ENCODE measurements around the gene CNOT8.

CNOT8 gene

DNA sequence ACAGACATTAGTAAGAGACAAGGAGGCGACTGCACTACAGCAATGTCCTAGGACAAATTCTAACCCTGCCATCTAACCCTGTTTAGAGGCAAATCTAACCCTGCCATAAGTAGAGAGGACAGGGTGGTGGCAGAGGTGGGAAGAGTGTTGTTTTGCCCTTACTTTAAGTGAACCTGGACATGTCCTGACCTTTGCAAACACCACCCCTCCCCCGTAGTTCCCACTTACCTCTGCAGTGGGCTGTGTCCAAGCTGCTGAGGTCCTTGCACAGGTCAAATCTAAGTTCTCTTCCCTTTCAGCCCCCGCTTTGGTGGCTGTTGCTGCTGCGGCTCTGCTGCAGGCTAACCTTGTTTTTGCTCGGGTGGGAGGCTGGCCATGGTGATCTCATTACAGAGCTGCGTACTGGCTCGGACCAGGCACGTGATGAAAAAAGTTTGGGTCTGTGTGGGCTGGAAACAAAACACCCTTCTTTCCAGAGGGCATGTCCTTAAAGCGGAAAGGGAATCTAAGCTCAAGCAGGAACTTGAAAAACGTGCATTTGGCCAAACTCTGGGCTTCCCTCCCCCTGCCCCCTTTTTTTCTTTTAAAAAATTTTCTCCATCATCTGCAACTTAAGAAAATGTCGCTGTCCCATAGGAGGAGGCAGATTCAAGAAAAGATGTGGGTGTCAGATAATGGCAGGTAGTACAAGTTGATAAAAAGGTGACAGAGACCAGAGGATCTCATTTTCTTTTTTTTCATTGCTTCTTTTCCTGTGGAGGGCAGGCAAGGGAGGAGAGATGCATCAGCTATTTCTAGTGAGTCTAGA is 8.0 kb upstream of the CNOT8 start, which contains the start of gene FAXDC2:
Gene FAXDC2, minus strand, starts transcription at position 349 of the 808 bp plus-strand sequence. CDS start 12,425 bp downstream, outside the sequence.
- Histone ChIP-seq H3K4me1 (ENCODE audit: control insufficient read depth, insufficient read depth, low read length) (no peaks in the 10 kb centered on the region), H3K4me3 (ENCODE audit: low read length) (peak within 1 kb of the TSS; percentile 41; the same call in 1 of the 2 replicates), H3K9me3 (ENCODE audit: control insufficient read depth, insufficient read depth, low read length) (no peaks in the 10 kb centered on the region), H3K36me3 (ENCODE audit: control insufficient read depth, insufficient read depth, low read length) (no peaks in the 10 kb centered on the region), H3K27me3 (ENCODE audit: control insufficient read depth, insufficient read depth, low read length) (no peaks in the 10 kb centered on the region), H3K27ac (ENCODE audit: low read length) (no peak within 1 kb of the TSS)
- DNase-seq (ENCODE audit: low read depth, low spot score): peak; percentile 63
- WGBS (ENCODE audit: insufficient coverage, insufficient read length): no CpG with 5 or more reads among the region's 11 CpGs

DNA sequence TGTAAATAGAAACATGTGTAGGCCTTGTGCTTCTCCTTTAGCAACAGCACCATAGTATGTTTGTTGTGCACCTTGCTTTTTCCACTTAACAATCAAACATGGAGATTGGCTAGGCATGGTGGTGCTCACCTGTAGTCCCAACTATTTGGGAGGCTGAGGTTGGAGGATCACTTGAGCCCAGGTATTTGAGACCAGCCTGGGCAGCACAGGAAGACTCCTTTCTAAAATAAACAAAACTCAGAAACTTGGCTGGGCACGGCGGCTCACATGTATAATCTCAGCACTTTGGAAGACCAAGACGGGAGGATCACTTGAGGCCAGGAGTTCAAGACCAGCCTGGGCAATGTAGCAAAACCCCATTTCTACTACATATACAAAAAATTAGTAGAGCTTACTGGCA is 7.1 kb upstream of the CNOT8 start:
- H3K36me3 ChIP-seq (ENCODE audit: control insufficient read depth, insufficient read depth, low read length): no peaks in the 10 kb centered on the region
- WGBS (ENCODE audit: insufficient coverage, insufficient read length): no CpG with 5 or more reads among the region's 3 CpGs
- DNase-seq (ENCODE audit: low read depth, low spot score): no peak
- no peak overlapping the region for H3K27ac ChIP-seq (ENCODE audit: low read length)
- no peaks in the 10 kb centered on the region for H3K27me3 ChIP-seq (ENCODE audit: control insufficient read depth, insufficient read depth, low read length)
- no peaks in the 10 kb centered on the region for H3K4me1 ChIP-seq (ENCODE audit: control insufficient read depth, insufficient read depth, low read length)
- H3K9me3 ChIP-seq (ENCODE audit: control insufficient read depth, insufficient read depth, low read length): no peaks in the 10 kb centered on the region
- H3K4me3 ChIP-seq (ENCODE audit: low read length): no peak overlapping the region

DNA sequence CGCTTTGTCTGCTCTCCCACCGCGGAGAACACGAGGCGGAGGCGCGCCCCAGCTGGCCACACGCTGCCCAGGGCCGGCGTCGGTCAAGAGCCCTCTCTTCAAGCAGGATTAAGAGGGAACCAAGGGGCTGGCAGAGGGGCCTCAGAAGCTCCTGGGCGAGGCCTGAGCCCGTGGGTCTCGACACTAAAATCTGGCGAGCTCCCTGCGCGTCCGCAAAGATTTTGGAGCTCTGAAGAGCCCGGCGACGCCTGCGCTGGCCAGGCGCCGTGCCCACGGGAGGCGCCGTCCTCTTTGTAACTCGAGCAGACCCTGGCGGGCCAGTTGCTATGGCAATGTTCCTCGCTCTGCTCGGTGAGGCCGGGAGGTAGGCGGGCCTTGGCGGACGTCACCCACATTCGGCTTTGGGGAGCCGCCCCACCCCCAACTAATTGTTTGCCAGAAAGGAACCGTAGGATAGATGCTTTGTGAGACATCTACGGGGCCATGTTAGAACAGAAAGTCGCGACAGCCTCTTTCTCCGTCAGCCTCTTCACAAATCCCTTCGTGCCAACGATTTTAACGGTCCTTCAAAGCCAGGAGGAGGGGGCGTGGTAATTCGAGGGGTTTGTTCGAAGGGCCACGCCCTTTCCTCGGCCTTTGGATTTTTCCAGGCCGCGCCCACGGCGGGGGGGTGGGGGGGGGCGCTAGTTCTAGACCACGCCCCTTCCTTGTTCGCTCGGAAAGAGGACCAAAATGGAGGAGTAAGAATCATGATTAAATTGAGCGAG is 714 bp upstream of the CNOT8 start:
- H3K27me3 ChIP-seq (ENCODE audit: control insufficient read depth, insufficient read depth, low read length): no peaks in the 10 kb centered on the region
- H3K9me3 ChIP-seq (ENCODE audit: control insufficient read depth, insufficient read depth, low read length): no peaks in the 10 kb centered on the region
- H3K4me1 ChIP-seq (ENCODE audit: control insufficient read depth, insufficient read depth, low read length): no peaks in the 10 kb centered on the region
- peak overlapping the region; percentile 93; the same call in 1 of the 2 replicates for H3K4me3 ChIP-seq (ENCODE audit: low read length)
- H3K27ac ChIP-seq (ENCODE audit: low read length): no peak overlapping the region
- no CpG with 5 or more reads among the region's 59 CpGs for WGBS (ENCODE audit: insufficient coverage, insufficient read length)
- no peaks in the 10 kb centered on the region for H3K36me3 ChIP-seq (ENCODE audit: control insufficient read depth, insufficient read depth, low read length)
- DNase-seq (ENCODE audit: low read depth, low spot score): peak; percentile 84

DNA sequence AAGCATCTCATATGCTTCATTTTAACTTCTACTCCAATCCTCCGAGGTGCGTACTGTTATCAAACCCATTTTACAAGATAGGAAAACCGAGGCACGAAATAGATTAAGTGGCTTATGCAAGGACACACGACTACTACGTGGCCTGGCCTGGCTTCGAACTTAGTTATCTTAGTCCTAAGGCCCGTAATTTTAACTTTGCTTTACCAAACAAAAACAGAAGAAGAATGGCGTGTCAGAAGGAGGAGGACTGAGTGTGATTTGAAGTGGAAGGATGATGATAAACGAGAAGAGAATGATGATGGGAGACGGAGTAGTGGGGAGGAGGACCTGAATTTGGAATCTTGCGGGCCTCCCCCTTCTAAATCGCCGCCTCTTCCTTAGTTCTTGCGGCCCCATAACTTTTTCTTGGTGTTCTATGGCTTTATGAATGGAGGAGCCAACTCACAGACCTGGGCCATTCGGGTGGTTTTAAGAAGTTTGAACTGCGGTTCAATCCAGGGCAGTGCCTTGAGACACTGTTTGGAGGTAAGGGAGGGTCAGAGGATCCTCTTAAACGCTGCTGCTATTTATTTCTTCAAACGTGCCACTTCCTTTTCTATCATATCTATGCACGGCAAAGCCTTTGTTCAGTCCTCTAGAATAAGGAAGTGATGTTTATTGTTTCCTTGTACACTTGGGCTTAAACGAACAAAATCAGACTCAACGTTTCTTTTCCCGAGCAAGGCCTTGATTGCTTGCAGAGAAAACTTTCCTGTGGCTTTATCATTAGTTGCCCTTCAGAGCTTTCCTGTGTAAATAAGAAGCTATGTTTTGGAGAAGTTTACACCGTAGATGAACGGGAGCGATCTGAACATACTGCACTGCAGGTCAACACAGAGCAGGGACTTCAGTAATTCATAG is 795 bp downstream of the CNOT8 start:
- no peak overlapping the region for H3K27ac ChIP-seq (ENCODE audit: low read length)
- no peak for DNase-seq (ENCODE audit: low read depth, low spot score)
- H3K36me3 ChIP-seq (ENCODE audit: control insufficient read depth, insufficient read depth, low read length): no peaks in the 10 kb centered on the region; the same call in 1 of the 2 replicates
- H3K27me3 ChIP-seq (ENCODE audit: control insufficient read depth, insufficient read depth, low read length): no peaks in the 10 kb centered on the region
- peak overlapping the region; percentile 93; the same call in 1 of the 2 replicates for H3K4me3 ChIP-seq (ENCODE audit: low read length)
- WGBS (ENCODE audit: insufficient coverage, insufficient read length): 100% methylated on average over 3 of the region's 26 CpGs
- no peaks in the 10 kb centered on the region for H3K4me1 ChIP-seq (ENCODE audit: control insufficient read depth, insufficient read depth, low read length)
- no peaks in the 10 kb centered on the region for H3K9me3 ChIP-seq (ENCODE audit: control insufficient read depth, insufficient read depth, low read length)

DNA sequence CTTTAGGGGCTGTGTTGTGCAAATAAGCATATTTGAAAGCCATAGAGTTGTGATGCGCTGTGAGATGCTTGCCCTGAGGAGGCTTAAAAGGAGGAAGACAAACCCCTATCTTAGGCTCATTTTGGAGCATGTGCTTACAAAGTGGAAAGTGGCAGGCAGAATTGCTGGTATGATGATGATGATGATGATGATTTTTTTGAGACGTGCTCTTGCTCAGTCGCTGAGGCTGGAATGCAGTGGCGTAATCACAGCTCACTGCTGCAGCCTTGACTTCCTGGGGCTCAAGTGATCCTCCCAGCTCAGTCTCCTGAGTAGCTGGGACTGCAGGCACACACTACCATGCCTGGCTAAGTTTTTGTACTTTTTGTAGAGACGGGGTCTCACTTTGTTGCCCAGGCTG is 1.7 kb downstream of the CNOT8 start:
- DNase-seq (ENCODE audit: low read depth, low spot score): no peak
- no peak overlapping the region for H3K4me3 ChIP-seq (ENCODE audit: low read length)
- H3K9me3 ChIP-seq (ENCODE audit: control insufficient read depth, insufficient read depth, low read length): no peaks in the 10 kb centered on the region
- no peaks in the 10 kb centered on the region for H3K4me1 ChIP-seq (ENCODE audit: control insufficient read depth, insufficient read depth, low read length)
- H3K27ac ChIP-seq (ENCODE audit: low read length): no peak overlapping the region
- no CpG with 5 or more reads among the region's 5 CpGs for WGBS (ENCODE audit: insufficient coverage, insufficient read length)
- H3K27me3 ChIP-seq (ENCODE audit: control insufficient read depth, insufficient read depth, low read length): no peaks in the 10 kb centered on the region
- no peaks in the 10 kb centered on the region; the same call in 1 of the 2 replicates for H3K36me3 ChIP-seq (ENCODE audit: control insufficient read depth, insufficient read depth, low read length)

DNA sequence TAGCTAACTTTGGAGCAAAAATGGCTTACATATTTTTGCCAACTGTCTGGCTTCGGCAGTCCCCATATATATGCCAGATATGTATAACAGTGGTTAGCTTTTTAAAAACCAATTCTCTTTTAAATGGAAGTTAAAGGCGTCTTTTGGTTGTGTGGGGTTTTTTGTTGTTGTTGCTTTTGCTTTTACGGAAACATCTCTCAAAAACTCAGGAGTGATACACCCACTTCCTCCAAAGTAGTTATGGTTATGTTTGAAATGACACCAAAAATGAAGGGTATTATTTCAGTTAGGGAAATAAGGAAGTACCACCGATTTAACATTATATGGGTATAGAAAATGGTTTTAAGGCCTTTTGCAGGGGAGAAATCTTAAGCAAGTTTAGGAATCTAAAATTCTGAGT is 2.3 kb downstream of the CNOT8 start:
- Histone ChIP-seq H3K9me3 (ENCODE audit: control insufficient read depth, insufficient read depth, low read length) (no peaks in the 10 kb centered on the region), H3K36me3 (ENCODE audit: control insufficient read depth, insufficient read depth, low read length) (no peaks in the 10 kb centered on the region; the same call in 1 of the 2 replicates), H3K27ac (ENCODE audit: low read length) (no peak overlapping the region), H3K4me1 (ENCODE audit: control insufficient read depth, insufficient read depth, low read length) (no peaks in the 10 kb centered on the region), H3K27me3 (ENCODE audit: control insufficient read depth, insufficient read depth, low read length) (no peaks in the 10 kb centered on the region), H3K4me3 (ENCODE audit: low read length) (no peak overlapping the region)
- 100% methylated on average over 1 of the region's 4 CpGs for WGBS (ENCODE audit: insufficient coverage, insufficient read length)
- no peak for DNase-seq (ENCODE audit: low read depth, low spot score)

DNA sequence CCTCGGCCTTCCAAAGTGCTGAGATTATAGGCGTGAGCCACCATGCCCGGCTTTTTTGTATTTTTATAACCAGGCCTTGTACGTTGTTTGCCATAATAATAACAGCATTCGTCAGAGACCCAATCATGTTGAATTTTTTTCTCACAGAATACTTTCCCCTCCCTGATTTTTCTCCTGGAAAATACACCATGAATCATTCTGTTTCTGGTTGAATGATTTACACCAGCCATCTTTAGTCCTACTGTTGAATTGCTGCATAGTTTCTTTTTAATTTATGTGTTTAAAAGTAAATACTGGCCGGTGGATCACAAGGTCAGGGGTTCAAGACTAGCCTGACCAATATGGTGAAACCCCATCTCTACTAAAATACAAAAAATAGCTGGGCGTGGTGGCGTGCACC is 3.5 kb downstream of the CNOT8 start:
- Histone ChIP-seq H3K27me3 (ENCODE audit: control insufficient read depth, insufficient read depth, low read length) (no peaks in the 10 kb centered on the region), H3K4me1 (ENCODE audit: control insufficient read depth, insufficient read depth, low read length) (no peaks in the 10 kb centered on the region), H3K27ac (ENCODE audit: low read length) (no peak overlapping the region), H3K9me3 (ENCODE audit: control insufficient read depth, insufficient read depth, low read length) (no peaks in the 10 kb centered on the region), H3K36me3 (ENCODE audit: control insufficient read depth, insufficient read depth, low read length) (no peaks in the 10 kb centered on the region; the same call in 1 of the 2 replicates), H3K4me3 (ENCODE audit: low read length) (no peak overlapping the region)
- no CpG with 5 or more reads among the region's 8 CpGs for WGBS (ENCODE audit: insufficient coverage, insufficient read length)
- DNase-seq (ENCODE audit: low read depth, low spot score): no peak

DNA sequence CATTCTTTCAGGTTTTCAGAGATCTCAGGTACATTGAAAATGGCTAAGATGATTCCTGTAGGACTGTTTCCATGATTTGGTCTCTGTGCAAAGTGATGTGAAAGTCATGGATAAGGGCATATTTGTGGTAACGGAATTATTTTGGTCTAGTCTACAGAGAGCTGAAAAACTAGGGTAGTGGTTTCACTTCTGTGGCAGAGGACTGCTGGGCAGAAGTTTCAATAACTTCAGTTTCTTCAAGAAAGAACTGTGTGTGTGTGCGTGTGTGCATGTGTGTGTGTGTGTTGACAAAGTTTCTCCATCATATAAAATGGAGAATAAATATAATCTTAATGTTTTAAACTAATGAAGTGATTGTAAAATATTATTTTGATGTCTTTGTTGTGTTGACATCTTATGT is 4.3 kb downstream of the CNOT8 start:
- DNase-seq (ENCODE audit: low read depth, low spot score): no peak
- no peaks in the 10 kb centered on the region; the same call in 1 of the 2 replicates for H3K36me3 ChIP-seq (ENCODE audit: control insufficient read depth, insufficient read depth, low read length)
- H3K4me1 ChIP-seq (ENCODE audit: control insufficient read depth, insufficient read depth, low read length): no peaks in the 10 kb centered on the region
- no peaks in the 10 kb centered on the region for H3K9me3 ChIP-seq (ENCODE audit: control insufficient read depth, insufficient read depth, low read length)
- WGBS (ENCODE audit: insufficient coverage, insufficient read length): no CpG with 5 or more reads among the region's 2 CpGs
- H3K27me3 ChIP-seq (ENCODE audit: control insufficient read depth, insufficient read depth, low read length): no peaks in the 10 kb centered on the region
- no peak overlapping the region for H3K4me3 ChIP-seq (ENCODE audit: low read length)
- H3K27ac ChIP-seq (ENCODE audit: low read length): no peak overlapping the region

DNA sequence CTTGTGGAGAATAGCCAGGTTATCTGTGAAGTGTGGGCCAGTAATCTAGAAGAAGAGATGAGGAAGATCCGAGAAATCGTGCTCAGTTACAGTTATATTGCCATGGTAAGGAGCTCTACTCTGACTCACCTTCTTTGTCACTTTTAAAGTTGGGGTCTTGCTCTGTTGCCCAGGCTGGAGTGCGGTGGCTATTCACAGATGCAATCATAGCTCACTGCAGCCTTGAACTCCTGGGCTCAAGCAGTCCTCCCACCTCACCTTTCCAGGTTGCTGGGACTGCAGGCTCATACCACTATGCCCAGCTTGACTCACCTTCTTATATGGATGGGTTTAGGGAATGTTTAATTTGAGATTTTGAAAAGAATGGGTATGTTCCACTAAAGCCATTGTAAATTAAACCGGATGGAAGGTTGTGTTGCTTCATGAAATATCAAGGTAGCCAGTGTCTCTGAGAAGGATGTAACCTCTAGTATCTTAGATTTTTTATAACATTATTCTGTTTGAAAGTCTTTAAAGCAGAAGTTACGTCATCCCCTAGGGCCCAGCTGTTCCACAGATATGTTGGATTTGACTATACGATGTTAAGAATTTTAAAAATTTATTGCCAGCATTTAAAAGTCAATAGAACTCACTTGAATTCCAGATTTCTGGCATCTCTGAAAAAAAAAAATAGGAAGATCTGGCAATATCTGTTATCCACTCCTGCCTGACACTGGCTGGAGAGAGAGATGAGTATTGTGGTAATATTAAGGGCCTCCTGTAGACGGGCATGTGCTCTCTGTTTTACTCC is 5.1 kb downstream of the CNOT8 start:
- Histone ChIP-seq H3K4me1 (ENCODE audit: control insufficient read depth, insufficient read depth, low read length) (no peaks in the 10 kb centered on the region), H3K27me3 (ENCODE audit: control insufficient read depth, insufficient read depth, low read length) (no peaks in the 10 kb centered on the region), H3K9me3 (ENCODE audit: control insufficient read depth, insufficient read depth, low read length) (no peaks in the 10 kb centered on the region), H3K36me3 (ENCODE audit: control insufficient read depth, insufficient read depth, low read length) (no peaks in the 10 kb centered on the region; the same call in 1 of the 2 replicates), H3K27ac (ENCODE audit: low read length) (no peak overlapping the region), H3K4me3 (ENCODE audit: low read length) (no peak overlapping the region)
- WGBS (ENCODE audit: insufficient coverage, insufficient read length): 100% methylated on average over 1 of the region's 7 CpGs
- DNase-seq (ENCODE audit: low read depth, low spot score): no peak

Measured in iPS DF 6.9 (cell line).